Transverse colon (tissue), 3 donors: ENCODE results near the gene HCAR1.

Experiments used
- POLR2A ChIP-seq: fragments of 450-650 bp; IDR thresholded peaks from one replicate; pipeline ENCODE4 v1.6.1; 2016; ENCODE audit warnings: antibody characterized with exemption, mild to moderate bottlenecking, moderate library complexity
- POLR2AphosphoS5 ChIP-seq, 3 donors: sonication (generic); formaldehyde crosslinking; IDR thresholded peaks; one replicate each; pipeline ENCODE4 v1.6.1; 2016; ENCODE audit warnings: antibody characterized with exemption in 3 of 3

- TF ChIP-seq POLR2A (no peak), POLR2AphosphoS5 (IDR thresholded peaks at IDR 0.05) (no peak)
Observed at GRCh38 chr12:122684297-122684813, 46.3 kb downstream of the HCAR1 start.
